SK-N-SH (cell line): ENCODE results near the gene ZNF441.

ENCODE experiments used
- FOXJ3 ChIP-seq: sonication (generic); formaldehyde crosslinking; IDR thresholded peaks from 2 replicates; pipeline ENCODE4 v1.5.1; 2020; ENCODE audit warnings: mild to moderate bottlenecking, missing genetic modification reagents
- YY1 ChIP-seq: IDR thresholded peaks from 2 replicates; pipeline ENCODE4 v1.4.0; 2012; ENCODE audit warnings: low read depth, mild to moderate bottlenecking

- no peak for TF ChIP-seq YY1
- TF ChIP-seq FOXJ3 (CRISPR knock-in tag), result no peak
Measured at GRCh38 chr19:11814700-11815035, 47.9 kb downstream of the ZNF441 start.
